HG02970 (cell line): ENCODE measurements around the gene IFFO2.
"Not testable (repeated sequence)": the region's sequence is repeated elsewhere in the genome, so short reads cannot be mapped to it uniquely, and the experiment has no call there.

ENCODE experiments used
- ATAC-seq: cut with Tn5 transposase; IDR thresholded peaks from one replicate; pipeline ENCODE4 v1.9.1; 2021; ENCODE audit warnings: mild to moderate bottlenecking, moderate library complexity, moderate number of reproducible peaks; ENCODE audit not compliant: unreplicated experiment, low FRiP score

The IFFO2 gene

GRCh38 chr1:18901952-18902522 is 54.4 kb downstream of the IFFO2 start:
- ATAC-seq, result no peak

GRCh38 chr1:18901147-18901951 is 55.1 kb downstream of the IFFO2 start:
- no peak for ATAC-seq

GRCh38 chr1:18900303-18900841 is 56.1 kb downstream of the IFFO2 start:
- no peak for ATAC-seq

GRCh38 chr1:18899363-18900049 is 57.0 kb downstream of the IFFO2 start:
- no peak for ATAC-seq

- no peak for ATAC-seq
Observed at GRCh38 chr1:18898567-18898966, 57.9 kb downstream of the IFFO2 start.

GRCh38 chr1:18895317-18895716 is 61.2 kb downstream of the IFFO2 start:
- no peak for ATAC-seq

- no peak for ATAC-seq
Observed at GRCh38 chr1:18893120-18893519, 63.4 kb downstream of the IFFO2 start.

GRCh38 chr1:18891858-18892257 is 64.6 kb downstream of the IFFO2 start:
- ATAC-seq, result not testable (repeated sequence)

GRCh38 chr1:18891426-18891780 is 65.1 kb downstream of the IFFO2 start:
- no peak for ATAC-seq

- no peak for ATAC-seq
Observed at GRCh38 chr1:18890706-18891425, 65.6 kb downstream of the IFFO2 start.

GRCh38 chr1:18886003-18886335 is 70.5 kb downstream of the IFFO2 start:
- ATAC-seq, result no peak

- no peak for ATAC-seq
Observed at GRCh38 chr1:18885311-18886002, 71.0 kb downstream of the IFFO2 start.

- no peak for ATAC-seq
Observed at GRCh38 chr1:18884727-18885126, 71.7 kb downstream of the IFFO2 start.

GRCh38 chr1:18884419-18884717 is 72.1 kb downstream of the IFFO2 start:
- no peak for ATAC-seq

- ATAC-seq, result no peak
Observed at GRCh38 chr1:18883636-18884418, 72.6 kb downstream of the IFFO2 start.

- ATAC-seq, result no peak
Observed at GRCh38 chr1:18883079-18883478, 73.4 kb downstream of the IFFO2 start.

GRCh38 chr1:18882486-18882885 is 74.0 kb downstream of the IFFO2 start:
- no peak for ATAC-seq

- no peak for ATAC-seq
Observed at GRCh38 chr1:18881642-18882431, 74.6 kb downstream of the IFFO2 start.

- ATAC-seq, result no peak
Observed at GRCh38 chr1:18881164-18881563, 75.3 kb downstream of the IFFO2 start.
